GM12874 (cell line): ENCODE results near the gene PKNOX1.

ENCODE experiments used
- TF ChIP-seq, protein P1 (sequence below): IDR thresholded peaks from 2 replicates; pipeline ENCODE4 v1.5.1; 2011; ENCODE audit warnings: low read depth, mild to moderate bottlenecking, control low read depth, low read length, moderate library complexity; ENCODE audit not compliant: insufficient read depth

PKNOX1 gene

GRCh38 chr21:42941696-42942085 is 32.7 kb upstream of the PKNOX1 start:
- TF ChIP-seq, protein P1, sequence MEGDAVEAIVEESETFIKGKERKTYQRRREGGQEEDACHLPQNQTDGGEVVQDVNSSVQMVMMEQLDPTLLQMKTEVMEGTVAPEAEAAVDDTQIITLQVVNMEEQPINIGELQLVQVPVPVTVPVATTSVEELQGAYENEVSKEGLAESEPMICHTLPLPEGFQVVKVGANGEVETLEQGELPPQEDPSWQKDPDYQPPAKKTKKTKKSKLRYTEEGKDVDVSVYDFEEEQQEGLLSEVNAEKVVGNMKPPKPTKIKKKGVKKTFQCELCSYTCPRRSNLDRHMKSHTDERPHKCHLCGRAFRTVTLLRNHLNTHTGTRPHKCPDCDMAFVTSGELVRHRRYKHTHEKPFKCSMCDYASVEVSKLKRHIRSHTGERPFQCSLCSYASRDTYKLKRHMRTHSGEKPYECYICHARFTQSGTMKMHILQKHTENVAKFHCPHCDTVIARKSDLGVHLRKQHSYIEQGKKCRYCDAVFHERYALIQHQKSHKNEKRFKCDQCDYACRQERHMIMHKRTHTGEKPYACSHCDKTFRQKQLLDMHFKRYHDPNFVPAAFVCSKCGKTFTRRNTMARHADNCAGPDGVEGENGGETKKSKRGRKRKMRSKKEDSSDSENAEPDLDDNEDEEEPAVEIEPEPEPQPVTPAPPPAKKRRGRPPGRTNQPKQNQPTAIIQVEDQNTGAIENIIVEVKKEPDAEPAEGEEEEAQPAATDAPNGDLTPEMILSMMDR: no peak

DNA sequence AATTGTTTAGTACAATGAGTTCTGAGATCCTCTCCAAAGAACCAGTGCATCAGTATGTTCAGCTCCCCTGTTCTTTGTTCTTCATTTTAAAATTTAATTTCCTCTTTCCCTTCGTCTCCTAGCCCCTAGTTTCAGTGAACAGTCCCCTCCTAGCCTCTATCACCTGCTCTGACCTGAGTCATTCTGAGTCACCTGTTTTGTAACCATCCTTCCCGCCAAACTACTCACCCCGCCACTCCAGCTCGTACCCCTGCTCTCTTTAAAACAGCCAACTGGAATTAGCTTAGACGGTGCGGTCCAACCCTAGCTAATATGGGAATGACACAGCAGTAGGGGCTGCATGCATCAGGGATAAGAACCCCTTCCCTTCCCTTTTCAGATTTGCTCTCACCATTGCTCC is 32.1 kb upstream of the PKNOX1 start:
- TF ChIP-seq, protein P1: no peak

- TF ChIP-seq, protein P1: no peak
These were observed 17.3 kb upstream of the PKNOX1 start for GRCh38 chr21:42956824-42957630.

- TF ChIP-seq, protein P1: no peak
These were observed 14.6 kb upstream of the PKNOX1 start for GRCh38 chr21:42959728-42960127.

DNA sequence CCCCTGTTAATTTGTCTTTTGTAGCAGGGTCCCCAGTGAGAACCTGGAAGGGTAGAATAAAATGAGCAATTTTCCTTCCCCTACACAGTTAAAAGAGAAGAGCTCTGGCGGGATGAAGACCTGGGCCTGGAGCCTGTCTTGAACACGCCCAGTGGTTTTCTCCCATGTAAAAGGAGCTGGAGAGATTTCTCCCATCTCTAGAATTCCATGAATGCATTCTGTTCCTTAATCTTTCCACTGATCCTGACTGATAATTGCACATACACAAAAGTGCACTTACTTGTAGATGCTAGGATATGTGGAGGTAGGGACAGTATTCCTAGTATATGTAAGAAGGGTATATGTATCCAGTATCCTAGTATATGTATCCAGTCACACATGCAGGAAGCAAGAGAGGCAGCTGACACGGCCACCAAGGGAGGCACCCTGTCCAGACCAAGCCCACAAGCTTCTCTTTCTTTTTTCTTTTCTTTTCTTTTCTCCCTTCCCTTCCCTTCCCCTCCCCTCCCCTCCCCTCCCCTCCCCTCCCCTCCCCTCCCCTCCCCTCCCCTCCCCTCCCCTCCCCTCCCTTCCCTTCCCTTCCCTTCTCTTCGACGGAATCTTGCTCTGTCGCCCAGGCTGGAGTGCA is 11.9 kb upstream of the PKNOX1 start:
- TF ChIP-seq, protein P1: no peak

DNA sequence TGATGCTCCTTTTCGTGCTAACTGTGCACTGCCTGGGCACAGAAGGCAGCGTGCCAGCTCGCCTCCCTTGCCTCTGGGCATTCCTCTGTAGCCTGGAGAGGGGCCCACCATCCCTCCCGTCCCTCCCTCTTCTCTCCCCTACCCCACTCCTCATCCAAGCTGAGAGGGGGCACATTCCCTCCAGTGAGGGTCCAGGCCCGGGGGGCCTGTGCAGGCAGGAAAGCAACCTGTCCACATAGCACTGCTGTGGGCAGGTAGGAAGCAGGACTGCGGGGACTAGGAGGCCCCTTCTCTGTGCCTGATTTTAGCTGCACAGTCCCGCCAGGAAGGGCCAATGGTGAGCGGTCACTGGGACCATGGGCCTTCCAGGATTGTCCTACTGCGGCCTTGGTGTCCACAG is 10.3 kb upstream of the PKNOX1 start:
- TF ChIP-seq, protein P1: no peak

DNA sequence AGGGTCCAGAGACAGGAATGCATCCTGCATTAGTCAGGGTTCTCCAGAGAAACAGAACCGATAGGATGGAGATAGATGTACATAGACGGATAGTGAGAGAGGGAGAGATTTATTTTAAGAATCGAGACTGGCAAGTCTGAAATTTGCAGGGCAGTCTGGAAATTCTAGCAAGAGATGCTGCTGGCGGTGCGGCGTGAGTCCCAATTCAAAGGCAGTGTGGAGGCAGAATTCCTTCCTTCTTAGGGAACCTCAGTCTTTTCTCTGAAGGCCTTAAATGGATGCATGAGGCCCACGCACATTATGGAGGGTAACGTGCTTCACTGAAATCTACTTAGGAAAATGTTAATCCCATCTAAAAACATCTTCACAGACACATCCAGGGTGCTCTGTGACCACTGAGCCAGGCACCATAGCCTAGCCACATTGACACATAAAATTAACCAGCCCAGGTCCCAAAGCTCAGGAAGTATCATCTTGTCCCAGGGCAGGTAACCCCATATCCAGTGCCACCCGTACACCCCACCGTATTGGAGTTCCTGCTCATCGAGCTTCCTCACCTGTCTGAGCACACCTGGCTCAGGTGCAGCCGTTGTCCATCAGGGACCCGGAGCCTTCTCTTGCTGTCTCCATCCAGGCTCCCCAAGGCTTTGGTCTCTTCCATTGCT is 9.7 kb upstream of the PKNOX1 start:
- TF ChIP-seq, protein P1: no peak
